Activated CD8-positive, alpha-beta T cell treated with anti-CD3 and anti-CD28 coated beads, Interleukin-2, amount 10 ng/mL, durations not matched to agents 7 days and 5 days (primary cell): ENCODE data around the gene MOSPD3. TPM values are rescaled to one million over a fixed set of nuclear protein-coding genes. Genes with fewer than 3 reads are reported as not detected.
A peak's percentile ranks its signal among the peaks of the same experiment; 100 is the strongest.
"Not testable (repeated sequence)": the region's sequence is repeated elsewhere in the genome, so short reads cannot be mapped to it uniquely, and the experiment has no call there.

Experiments
- ATAC-seq: fragments of 150-1000 bp; cut with Tn5 transposase; one replicate; pipeline ENCODE4 v1.10.0; 2021; ENCODE audit warnings: moderate library complexity
- CTCF ChIA-PET: fragments of 350-600 bp; sonication (Branson Sonifier 250); formaldehyde crosslinking; loops from one replicate; lab custom pipeline; 2021; ENCODE audit warnings: antibody characterized with exemption; lab: Charles Lee
- POLR2A ChIA-PET: fragments of 350-600 bp; sonication (Branson Sonifier 250); formaldehyde crosslinking; loops from one replicate; lab custom pipeline; 2021; ENCODE audit warnings: antibody characterized with exemption; lab: Charles Lee
- DNase-seq: peaks from one replicate; pipeline ENCODE4 v3.0.0-alpha.2; 2020
- H3K27ac Mint-ChIP-seq: one replicate; pipeline ENCODE4 v1.8.0; 2021; ENCODE audit warnings: mild to moderate bottlenecking, mixed read lengths
- H3K27me3 Mint-ChIP-seq: one replicate; pipeline ENCODE4 v1.8.0; 2021; ENCODE audit warnings: low read depth, mixed read lengths
- H3K36me3 Mint-ChIP-seq: one replicate; pipeline ENCODE4 v1.8.0; 2021; ENCODE audit warnings: low read depth, mixed read lengths
- H3K4me1 Mint-ChIP-seq: one replicate; pipeline ENCODE4 v1.8.0; 2021; ENCODE audit warnings: low read depth, mixed read lengths
- H3K4me3 Mint-ChIP-seq: one replicate; pipeline ENCODE4 v1.8.0; 2021; ENCODE audit warnings: mild to moderate bottlenecking, mixed read lengths
- H3K9me3 Mint-ChIP-seq: one replicate; pipeline ENCODE4 v1.8.0; 2022; ENCODE audit warnings: mixed read lengths; ENCODE audit not compliant: insufficient read depth
- total RNA-seq, 2 experiments: library from RNA; stranded (reverse); gene quantifications; one replicate each; pipeline ENCODE4 v1.2.3, GENCODE V29; 2021

Gene MOSPD3
- total RNA-seq, 2 experiments from 2014 or later, result 42.1 to 43.5 TPM

GRCh38 chr7:100654908-100655831, 42.8 kb downstream of the MOSPD3 start:
- POLR2A ChIA-PET, result no interaction called here
- no peaks in the 10 kb centered on the region for H3K4me1 Mint-ChIP-seq
- H3K9me3 Mint-ChIP-seq, result no peaks in the 10 kb centered on the region
- no peak for DNase-seq
- ATAC-seq, result no peak
- no peaks in the 10 kb centered on the region for H3K36me3 Mint-ChIP-seq
- no peak overlapping the region for H3K4me3 Mint-ChIP-seq
- H3K27me3 Mint-ChIP-seq, result peaks cover 34% of the 10 kb centered on the region
- no peak overlapping the region for H3K27ac Mint-ChIP-seq
- CTCF ChIA-PET, result no interaction called here

GRCh38 chr7:100655908-100656674, 43.8 kb downstream of the MOSPD3 start, which contains the start of gene ACTL6B:
Gene ACTL6B, minus strand, starts transcription at chr7:100656448. Its CDS starts 94 bp downstream, at chr7:100656354.
- no peaks in the 10 kb centered on the region for H3K4me1 Mint-ChIP-seq
- ChIA-PET POLR2A (interaction anchor here (0.7 to 0.9 kb wide), 2 partner anchors 8 to 446 kb away, joined by 3 to 4 read pairs; no protein-coding TSS in a partner anchor), CTCF (interaction anchor here (1.0 to 1.6 kb wide), 2 partner anchors 22 to 50 kb away, joined by 3 read pairs; partner anchors contain the start of gene POP7)
- ATAC-seq (peak; percentile 74), DNase-seq (peak; percentile 75)
- peaks cover 34% of the 10 kb centered on the region for H3K27me3 Mint-ChIP-seq
- no peak within 1 kb of the TSS for H3K27ac Mint-ChIP-seq
- no peaks in the 10 kb centered on the region for H3K9me3 Mint-ChIP-seq
- H3K4me3 Mint-ChIP-seq, result no peak within 1 kb of the TSS
- H3K36me3 Mint-ChIP-seq, result no peaks in the 10 kb centered on the region

- H3K9me3 Mint-ChIP-seq, H3K36me3 Mint-ChIP-seq, ATAC-seq, DNase-seq, H3K27ac Mint-ChIP-seq, POLR2A ChIA-PET, H3K4me1 Mint-ChIP-seq, H3K4me3 Mint-ChIP-seq: not testable (repeated sequence)
- CTCF ChIA-PET, result interaction anchor here (1.7 kb wide), 1 partner anchor 43 kb away, joined by 4 read pairs; the partner anchor contains the start of gene POP7
- H3K27me3 Mint-ChIP-seq, result peaks cover 16% of the 10 kb centered on the region
Measured at GRCh38 chr7:100662194-100662776, 49.9 kb downstream of the MOSPD3 start.

Other genes with a start within 250 kb of the MOSPD3 start
- gene PILRA, start 239.1 kb upstream of the MOSPD3 start, total RNA-seq, result 10 to 100 TPM in 1 of 2 experiments, 1 to 10 TPM in 1; 8.1 to 11.5 TPM
- 1 to 10 TPM; 2.6 to 2.8 TPM for gene ZCWPW1, start 183.8 kb upstream of the MOSPD3 start, total RNA-seq
- gene MEPCE, start 182.7 kb upstream of the MOSPD3 start, total RNA-seq, result 10 to 100 TPM; 40.4 to 45.4 TPM
- 10 to 100 TPM; 84.0 to 90.1 TPM for gene PPP1R35, start 176.0 kb upstream of the MOSPD3 start, total RNA-seq
- 1 to 10 TPM; 2.7 to 3.6 TPM for gene SPACDR, start 148.3 kb upstream of the MOSPD3 start, total RNA-seq
- 100 to 1,000 TPM; 129 to 132 TPM for gene TSC22D4, start 133.3 kb upstream of the MOSPD3 start, total RNA-seq
- under 1 TPM in 1 of 2 experiments, not detected in 1; 0.23 TPM for gene NYAP1, start 128.6 kb upstream of the MOSPD3 start, total RNA-seq
- 10 to 100 TPM; 43.0 to 46.0 TPM for gene AGFG2, start 73.3 kb upstream of the MOSPD3 start, total RNA-seq
- gene SAP25, start 38.6 kb upstream of the MOSPD3 start, total RNA-seq, result 10 to 100 TPM; 29.8 to 30.0 TPM
- gene LRCH4, start 26.4 kb upstream of the MOSPD3 start, total RNA-seq, result 100 to 1,000 TPM; 191 to 193 TPM
- gene FBXO24, start 26.2 kb upstream of the MOSPD3 start, total RNA-seq, result under 1 TPM; 0.37 to 0.45 TPM
- 10 to 100 TPM; 17.0 to 17.6 TPM for gene PCOLCE, start 10.2 kb upstream of the MOSPD3 start, total RNA-seq
- 10 to 100 TPM; 13.1 to 14.5 TPM for gene TFR2, start 29.0 kb downstream of the MOSPD3 start, total RNA-seq
- gene ACTL6B, start 43.9 kb downstream of the MOSPD3 start, total RNA-seq, result not detected
- 100 to 1,000 TPM; 274 to 286 TPM for gene GNB2, start 61.2 kb downstream of the MOSPD3 start, total RNA-seq
- 10 to 100 TPM; 42.1 to 43.0 TPM for gene GIGYF1, start 81.7 kb downstream of the MOSPD3 start, total RNA-seq
- gene POP7, start 93.6 kb downstream of the MOSPD3 start, total RNA-seq, result 10 to 100 TPM; 43.6 to 48.3 TPM
- not detected for gene EPO, start 107.9 kb downstream of the MOSPD3 start, total RNA-seq
- gene ZAN, start 121.1 kb downstream of the MOSPD3 start, total RNA-seq, result not detected
- 1 to 10 TPM; 1.5 to 1.9 TPM for gene EPHB4, start 215.0 kb downstream of the MOSPD3 start, total RNA-seq
- 10 to 100 TPM; 28.3 to 29.5 TPM for gene SLC12A9, start 240.2 kb downstream of the MOSPD3 start, total RNA-seq